GM21786 (cell line): Measurements from ENCODE around the gene STRA8.
A peak's percentile ranks its signal among the peaks of the same experiment; 100 is the strongest.

ENCODE experiments used
- ATAC-seq: cut with Tn5 transposase; IDR thresholded peaks from one replicate; pipeline ENCODE4 v1.9.1; 2021; ENCODE audit not compliant: unreplicated experiment

STRA8 gene

DNA sequence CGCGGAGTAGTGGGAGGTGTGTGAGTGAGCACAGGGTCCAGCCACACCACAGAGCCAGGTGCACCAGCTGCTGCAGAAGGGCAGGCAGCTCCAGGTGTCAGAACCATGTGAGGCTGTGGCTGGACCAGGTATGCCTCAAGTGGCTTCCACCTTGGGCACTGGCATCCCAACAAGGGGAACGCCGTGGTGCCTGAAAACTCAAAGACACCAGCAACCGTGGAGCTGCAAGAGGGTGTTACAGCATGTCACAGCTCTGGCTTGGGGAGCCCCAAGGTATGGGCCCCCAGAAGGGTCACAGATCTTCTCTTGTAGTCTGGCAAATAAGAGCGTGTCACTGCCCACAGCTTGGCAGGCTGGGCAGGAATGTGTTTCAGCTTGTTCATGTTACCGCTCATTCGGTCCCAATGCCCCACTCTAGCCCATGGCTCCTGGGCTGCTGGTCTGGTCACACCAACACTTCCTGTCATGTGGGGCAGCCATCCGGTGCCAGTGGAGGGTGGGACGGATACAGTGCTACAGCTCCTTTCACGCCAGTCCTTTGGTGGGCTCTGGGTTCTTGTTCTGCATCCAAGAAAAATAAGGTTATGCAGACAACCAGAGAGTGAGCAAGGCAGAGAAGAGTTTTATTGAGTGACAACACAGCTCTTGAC lies 29.8 kb downstream of the STRA8 start:
- no peak for ATAC-seq

DNA sequence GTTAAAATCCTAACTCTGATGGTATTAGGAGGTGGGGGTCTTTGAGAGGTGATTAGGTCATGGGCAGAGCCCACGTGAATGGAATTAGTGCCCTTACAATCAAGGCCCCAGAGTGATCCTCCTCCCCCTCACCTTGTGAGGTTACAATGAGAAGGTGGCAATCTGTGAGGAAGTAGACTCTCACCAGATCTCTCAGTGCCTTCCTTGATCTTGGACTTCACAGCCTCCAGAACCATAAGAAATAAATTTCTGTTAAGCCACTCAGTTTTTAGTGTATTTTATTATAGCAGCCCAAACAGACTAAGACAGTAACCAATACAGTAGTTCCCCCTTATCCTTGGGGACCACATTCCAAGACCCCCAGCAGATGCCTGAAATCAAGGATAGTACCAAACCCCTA lies 32.0 kb downstream of the STRA8 start:
- no peak for ATAC-seq

DNA sequence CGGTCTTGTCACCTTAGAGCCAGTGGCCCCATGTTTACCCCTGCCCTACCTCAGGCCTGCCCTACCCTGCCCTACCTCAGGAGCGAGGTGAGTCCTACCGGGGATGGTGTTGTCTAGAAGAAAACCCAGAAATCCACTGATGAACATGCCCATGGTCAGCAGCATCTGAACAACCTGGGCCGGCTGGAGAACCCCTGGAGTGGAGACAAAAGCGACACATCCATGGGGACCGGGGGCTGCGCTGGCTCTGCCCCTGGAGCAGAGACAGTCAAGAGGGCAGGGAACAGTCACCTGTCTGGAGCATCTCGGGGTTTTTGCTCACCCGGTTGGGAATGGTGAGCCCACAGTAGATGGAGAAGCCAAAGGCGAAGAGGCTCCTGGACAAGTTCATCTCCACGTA lies 36.3 kb downstream of the STRA8 start:
- no peak for ATAC-seq

DNA sequence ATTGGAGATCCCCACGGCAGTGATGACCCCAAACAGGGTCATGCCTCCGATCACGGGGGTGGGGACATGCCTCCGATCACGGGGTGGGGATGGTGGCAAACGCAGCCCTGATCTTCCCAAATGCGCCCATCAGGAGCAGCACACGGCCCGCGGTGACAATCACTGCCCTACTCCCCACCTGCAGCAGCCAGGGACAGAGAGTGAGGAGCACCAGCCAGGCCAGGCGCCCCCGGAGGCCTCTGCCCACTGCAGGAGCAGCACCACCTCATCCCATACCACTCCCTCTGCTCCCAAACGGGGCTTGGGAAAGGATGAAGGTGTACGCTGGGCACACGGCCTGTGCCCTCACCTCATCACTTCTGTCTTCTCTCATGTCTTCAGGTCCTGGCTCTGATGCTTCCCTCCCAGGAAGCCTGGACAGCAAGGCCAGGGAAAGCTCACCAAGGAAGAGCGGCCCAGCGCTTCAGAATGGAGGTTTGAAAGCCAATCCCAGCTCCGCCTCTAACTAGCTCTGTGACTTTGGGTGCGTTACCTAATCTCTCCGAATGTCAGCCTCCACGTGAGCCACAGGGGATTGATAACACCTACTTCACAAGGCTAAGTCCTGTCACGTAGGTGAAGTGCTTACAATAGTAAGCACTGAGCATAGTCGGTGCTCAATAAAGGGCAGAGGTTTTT lies 37.1 kb downstream of the STRA8 start:
- no peak for ATAC-seq

DNA sequence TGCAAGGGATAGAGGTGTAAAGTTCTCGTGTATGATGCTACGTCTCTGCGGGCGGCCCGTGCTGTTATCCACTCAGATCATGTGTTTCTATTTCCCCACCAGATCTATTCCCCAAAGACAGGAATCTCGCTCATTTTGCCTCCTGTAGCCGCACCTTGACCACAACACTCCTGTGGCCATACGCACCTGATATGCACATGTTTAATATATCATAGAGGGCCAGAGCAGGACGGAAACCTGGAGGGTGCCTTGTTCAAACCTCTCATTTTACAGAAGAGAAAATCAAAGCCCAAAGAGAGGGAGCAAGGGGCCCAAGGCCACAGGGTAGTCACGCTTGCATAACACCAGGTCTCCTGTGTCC lies 37.6 kb downstream of the STRA8 start:
- no peak for ATAC-seq

DNA sequence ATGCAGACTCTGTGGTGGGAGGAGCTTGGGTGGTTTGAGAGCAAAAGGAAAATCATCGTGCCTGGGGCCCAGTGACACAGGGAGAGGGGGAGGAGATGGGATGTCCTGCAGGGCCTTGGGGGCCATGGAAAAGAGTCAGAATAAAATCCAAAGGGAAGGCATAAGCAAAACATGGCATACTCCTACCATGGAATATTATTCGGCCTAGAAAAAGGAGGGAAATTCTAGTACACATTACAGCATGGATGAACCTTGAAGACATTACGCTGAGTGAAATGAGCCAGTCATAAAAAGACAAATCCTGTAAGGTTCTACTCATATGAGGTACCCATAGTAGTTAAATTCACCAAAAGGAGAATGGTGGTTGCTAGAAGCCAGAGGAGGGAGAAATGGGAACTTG lies 38.7 kb downstream of the STRA8 start:
- no peak for ATAC-seq

DNA sequence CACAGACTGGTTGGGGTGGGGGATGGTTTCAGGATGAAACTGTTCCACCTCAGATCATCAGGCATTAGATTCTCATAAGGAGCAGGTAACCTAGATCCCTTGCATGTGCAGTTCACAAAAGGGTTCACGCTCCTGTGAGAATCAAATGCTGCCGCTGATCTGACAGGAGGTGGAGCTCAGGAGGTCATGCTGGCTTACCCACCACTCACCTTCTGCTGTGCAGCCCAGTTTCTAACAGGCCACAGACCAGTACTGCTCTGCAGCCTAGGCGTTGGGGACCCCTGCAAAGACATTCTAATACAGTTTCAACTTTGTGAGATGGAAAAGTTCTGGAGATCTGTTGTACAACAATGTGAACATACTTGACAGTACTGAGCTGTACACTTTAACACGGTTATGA lies 39.9 kb downstream of the STRA8 start:
- no peak for ATAC-seq

DNA sequence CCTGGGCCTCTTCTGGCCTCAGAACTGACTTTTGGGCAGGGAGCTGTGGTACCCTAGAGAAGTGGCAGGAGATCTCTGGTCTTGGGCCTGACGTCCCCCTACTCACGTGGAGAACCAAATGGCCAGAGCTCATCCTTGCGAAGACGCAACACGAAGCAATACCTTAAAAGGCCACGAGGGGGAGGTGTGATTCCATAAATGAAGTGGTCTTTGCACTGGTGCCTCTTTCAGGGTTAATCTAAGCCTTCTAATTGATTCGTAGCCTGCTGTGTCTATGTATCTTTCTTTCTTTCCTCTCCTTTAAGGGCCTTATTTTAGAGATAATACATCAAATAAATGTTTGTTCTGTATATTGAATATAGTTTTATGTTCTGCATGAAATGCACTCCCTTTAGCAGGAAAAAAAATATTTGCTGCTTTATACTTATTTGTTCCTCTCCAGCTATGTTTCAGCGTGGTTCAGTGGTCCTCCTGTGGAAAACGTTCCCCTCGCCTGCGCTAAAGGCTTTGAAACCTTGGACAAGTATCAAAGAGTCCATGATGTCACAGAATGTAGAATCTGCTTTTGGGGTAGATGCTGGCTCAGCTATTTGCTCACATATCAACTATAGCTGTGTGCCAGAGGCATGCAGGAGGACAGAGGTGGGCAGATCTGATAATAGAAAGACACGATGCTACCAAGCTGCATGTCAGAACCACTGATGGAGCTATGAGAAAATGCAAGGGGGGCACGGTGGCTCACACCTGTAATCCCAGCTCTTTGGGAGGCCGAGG lies 41.0 kb downstream of the STRA8 start:
- no peak for ATAC-seq

DNA sequence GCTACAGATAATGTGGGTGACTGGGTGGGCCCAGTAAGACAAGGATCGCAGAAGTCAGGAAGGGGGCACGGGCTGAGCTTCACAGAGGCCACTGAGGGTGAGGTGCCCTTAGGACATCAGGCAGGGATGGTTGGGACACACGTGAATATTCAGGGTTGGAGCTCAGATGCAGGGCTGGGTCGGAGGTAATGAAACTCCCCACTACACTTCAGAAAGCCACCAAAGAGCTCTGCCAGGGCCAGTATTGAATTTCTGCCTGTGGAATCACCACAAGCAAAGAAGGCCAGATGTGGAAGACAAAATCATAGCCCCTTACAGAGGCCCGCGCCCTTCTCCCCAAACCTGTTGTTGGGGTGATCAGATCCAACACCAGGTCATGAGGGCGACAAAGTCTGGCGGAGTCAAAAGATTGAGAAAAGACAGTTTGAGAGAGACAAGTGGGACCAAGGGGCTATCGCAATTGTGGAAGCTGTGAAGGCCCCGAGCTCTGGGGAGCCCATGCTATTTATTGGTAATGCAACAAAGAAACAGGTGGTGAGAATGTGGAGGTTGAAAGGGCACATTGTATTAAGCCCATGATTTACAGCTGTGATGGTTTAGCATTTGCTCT lies 42.4 kb downstream of the STRA8 start:
- no peak for ATAC-seq

DNA sequence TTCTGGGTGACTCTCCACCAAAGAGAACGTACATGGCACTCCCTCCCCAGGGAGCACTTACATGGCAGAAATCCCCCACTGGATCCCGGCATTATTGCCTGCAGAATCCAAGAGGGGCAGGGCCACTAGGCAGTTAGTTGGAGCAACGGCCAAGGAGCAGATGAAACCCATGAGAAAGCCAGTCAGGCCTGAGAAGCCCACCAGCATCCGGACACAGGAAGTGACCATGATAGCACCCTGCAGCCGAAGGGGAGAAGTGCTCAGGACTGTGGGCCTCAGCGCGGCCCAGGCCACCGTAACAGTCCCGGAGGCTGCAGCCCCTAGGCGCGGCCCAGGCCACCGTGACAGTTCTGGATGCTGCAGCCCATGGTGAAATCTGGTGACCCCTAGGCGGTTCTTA lies 43.5 kb downstream of the STRA8 start:
- no peak for ATAC-seq

DNA sequence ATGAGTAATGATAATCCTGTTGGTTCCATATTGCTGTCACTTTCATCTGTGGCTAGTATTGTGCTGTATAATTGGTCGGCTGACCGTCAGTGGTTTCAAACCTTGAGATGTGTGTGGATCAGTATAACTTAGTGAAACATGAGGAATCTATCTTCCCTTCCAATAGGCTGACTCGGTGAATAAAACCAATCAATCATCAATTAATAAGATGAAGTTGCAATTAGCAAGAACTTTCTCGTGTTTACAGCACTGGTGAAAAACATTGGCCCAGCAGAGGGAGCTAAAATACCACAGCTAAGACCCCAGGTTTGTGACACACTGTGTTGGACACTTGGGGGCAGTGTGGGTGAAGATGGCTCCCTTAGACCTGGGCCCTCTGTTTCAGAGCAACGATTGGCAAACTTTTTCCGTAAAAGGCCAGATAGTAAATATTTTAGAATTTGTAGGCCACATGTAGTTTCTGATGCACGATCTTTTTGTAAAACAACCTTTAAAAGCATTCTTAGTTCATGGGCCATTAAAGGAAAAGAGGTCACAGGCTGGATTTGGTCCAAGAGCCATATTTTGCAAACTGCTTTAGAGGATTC lies 47.8 kb downstream of the STRA8 start:
- peak; percentile 96 for ATAC-seq

DNA sequence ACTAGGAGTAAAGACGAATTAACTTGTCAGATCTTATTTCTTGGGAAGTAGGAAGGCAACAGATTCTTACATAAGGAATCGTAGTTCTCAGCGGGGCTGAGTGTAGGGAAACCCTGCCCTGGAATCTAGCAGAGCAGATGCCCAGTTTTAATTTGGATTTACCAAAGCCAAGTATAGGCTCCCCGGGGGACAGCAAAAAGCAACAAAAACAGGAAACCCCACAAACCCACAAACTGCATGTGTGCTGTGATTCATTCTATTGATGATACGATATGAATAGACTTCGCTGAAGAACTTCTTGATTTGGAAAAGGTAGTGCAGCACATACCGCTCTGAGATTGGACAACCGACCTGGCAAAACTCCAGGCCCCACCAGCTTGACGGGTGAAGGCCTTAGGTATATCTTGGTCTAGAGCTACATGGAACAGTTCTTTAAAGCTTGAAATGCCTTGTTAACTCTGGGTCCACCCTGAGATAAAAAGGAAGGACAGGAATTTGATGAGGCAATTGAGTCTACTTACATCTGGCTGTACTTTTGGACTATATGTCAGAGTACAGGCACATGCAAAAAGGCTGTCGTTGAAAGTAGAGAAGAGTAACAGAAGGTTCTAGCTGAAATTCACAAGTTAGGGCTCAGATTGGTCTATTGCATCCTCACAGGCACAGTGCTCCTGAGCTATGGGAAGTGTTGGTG lies 49.1 kb downstream of the STRA8 start:
- no peak for ATAC-seq

DNA sequence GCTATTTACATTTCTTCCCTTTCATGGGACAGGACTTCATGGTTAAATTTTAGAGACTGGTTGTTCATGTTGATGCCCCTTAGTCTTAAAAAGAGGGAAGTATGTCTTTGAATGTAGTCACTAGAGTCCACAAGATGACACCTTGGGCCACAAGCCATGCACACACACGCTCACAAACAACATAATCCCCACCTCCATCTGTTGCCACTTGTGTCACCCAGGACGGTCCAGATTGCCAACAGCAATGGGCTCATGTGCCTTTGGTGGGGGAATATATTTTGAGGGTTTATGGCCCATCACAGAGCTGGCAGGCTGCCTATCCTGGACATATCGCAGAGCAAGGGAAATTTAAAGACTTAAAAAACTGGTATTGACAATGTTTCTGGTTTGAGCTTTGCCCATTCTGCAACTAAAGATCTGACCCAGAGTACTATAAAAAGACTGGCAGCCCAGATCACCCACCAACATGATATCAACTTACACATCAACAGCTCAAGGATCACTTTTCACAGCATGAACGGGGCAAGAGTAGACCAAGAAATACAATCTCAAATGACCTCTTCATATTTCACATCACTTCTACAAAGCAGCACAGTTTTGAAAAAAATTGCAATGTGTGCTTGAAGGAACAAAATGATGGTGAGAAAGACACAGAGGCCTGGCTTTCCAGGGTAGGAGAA lies 50.5 kb downstream of the STRA8 start:
- no peak for ATAC-seq

DNA sequence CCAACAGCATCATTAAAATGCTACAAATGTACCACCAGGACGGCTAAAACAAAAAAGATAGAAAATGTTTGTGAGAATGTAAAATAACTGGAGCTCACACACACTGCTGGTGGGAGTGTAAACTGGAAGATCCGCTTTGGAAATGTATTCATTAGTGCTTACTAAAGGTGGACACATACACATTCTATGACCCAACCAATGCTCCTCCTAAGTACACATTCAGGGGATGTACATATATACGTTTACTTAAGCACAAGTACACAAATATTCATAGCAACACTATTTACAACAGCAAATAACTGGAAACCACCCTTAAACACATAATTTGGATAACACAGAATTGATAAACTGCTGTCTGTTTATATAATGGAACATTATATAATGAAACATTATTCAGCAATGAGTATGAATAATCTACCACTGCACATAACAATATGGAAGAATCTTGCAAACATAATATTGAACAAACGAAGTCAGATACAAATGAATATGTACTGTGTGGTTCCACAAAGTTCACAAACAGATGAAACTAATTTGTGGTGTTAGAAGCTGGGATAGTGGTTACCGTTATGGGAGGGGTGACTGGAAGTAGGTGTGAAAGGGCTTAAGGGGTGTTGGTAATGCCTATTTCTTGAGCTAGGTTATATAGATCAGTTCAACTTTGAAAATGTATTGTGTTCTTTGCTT lies 52.1 kb downstream of the STRA8 start:
- ATAC-seq, result no peak

DNA sequence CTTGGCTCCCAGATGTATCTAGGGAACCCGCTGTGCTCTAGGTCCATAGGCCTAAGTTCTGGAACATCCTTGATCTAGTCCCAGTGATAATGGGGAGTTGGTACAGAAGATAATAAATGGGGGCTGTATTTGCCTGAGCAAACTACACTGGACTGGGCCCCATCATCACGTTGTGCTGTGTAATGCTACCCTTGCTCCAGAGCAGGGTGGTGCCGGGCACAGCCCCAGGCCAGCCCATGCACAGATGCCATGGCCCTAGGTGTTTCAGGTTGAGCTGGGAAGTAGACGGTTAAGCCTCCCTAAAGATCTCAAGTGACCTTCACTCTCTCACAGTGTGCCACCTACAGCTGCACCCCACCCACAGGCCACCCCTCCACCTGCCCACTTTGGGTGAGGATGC lies 53.2 kb downstream of the STRA8 start:
- ATAC-seq, result no peak

DNA sequence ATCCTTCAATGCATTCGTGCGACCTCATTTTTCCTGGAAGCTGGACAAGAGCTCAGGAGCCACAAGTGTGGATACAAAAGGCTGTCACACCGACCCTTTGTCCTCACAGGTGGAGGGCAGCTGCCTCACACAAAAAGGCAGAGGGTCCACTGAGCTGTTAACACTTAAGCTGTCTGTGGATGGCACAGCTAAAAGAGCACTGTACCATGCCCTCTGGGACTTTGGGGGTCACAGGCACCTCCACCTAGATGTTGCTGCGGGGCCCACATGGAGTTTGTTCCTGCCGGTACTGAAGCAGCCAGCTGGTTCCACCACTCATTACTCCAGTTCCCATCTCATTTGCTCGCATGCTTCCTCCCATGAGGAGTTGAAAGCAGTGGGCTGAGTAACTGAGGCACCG lies 57.0 kb downstream of the STRA8 start:
- no peak for ATAC-seq

DNA sequence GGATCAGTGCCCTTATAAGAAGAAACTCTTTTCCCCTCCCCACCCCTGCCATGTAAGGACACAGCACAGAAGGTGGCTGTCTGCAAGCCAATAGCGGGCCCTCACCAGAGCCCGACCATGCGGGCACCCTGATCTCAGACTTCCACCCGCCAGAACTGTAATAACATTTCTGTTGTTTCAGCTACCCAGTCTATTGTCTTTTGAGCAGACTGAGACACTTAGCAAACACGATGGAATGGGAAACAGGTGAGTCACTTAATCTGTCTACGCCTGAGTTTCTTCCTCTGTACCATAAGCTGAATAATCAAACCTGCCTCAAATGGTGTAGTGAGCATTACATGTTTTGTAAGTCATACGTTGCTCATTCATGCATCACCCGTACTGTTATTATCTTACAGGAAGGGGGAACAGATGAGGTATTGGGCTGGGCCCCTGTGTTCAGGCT lies 58.2 kb downstream of the STRA8 start:
- no peak for ATAC-seq

DNA sequence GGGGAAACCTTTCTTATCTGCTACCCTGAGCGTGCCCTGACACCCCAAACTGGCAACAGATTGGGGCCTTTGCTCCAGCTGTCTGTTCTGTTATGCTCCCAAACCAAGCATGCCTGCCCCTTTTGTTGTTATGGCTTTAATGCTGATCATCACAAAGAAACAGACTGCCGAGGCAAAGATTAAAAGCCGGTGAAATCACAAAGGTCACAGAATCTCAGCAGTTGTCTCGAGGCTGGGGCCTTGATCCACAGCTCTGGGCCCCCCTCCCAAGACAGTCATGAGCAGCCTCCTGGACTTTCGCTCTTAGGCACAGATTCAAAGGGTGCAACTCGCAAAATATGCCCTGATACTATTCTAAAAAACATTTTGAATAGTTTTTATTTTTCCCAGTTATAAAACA lies 65.6 kb downstream of the STRA8 start:
- no peak for ATAC-seq

DNA sequence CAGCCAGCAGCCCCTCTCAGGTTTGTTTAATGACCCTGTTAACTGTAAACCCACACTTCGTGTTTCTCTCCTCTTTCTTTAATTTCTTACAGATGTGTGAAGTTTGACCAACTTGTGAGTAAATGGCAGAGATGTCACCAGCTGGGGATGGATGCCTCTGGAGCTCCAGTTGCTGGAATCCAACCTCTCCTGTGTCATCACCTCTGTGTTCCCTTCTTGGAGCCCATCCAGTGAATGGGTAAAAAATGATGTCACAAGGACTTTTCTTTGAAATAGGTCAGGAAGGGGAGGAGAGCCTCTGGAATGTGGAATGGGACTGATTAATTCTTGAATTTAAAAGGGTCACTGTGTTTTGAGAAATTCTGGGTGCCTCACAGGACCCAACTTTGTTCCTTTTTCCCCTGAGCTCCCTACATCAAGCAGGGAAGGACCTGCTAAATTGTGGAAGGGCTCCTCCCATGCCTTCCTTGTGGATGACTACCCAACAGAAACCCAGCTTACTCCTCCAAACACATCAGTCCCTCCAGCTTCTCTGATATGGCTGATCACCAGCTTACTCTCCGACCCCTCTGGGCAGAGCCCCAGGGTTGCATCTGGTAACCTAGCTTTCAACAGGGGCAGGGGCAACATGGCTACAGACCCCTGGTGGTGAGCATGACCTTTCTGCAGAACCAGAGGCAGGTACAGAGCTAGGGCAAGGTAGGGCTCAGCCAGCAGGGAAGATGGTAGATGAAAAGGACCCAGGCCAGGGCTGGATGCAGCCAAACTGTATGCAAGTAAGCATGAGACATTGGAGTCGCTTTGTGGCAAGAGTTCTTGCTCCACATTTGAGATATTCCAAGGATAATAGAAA lies 67.5 kb downstream of the STRA8 start:
- ATAC-seq, result no peak
